ENCODE data around the gene GMDS. TPM values are rescaled to one million over a fixed set of nuclear protein-coding genes. Genes with fewer than 3 reads are reported as not detected.

The GMDS gene
- polyA plus RNA-seq, 1 experiment, result 7.1 TPM

GRCh38 chr6:2259574-2259973, 14.2 kb upstream of the GMDS start:
- TF ChIP-seq CTCF (IDR thresholded peaks at IDR 0.05; ENCODE audit: insufficient read depth, low read depth, low read length), result no peak
- Histone ChIP-seq H3K27me3 (ENCODE audit: control insufficient read depth, insufficient read depth, low read length) (no peaks in the 10 kb centered on the region), H3K4me3 (ENCODE audit: low read depth, low read length) (no peak overlapping the region), H3K36me3 (ENCODE audit: control insufficient read depth, insufficient read depth, low read length) (no peaks in the 10 kb centered on the region)
- POLR2A ChIA-PET, result no interaction called here
- CTCF ChIA-PET, result no interaction called here
- no peak for DNase-seq (ENCODE audit: low read depth)

- POLR2A ChIA-PET, result no interaction called here
- no peak for DNase-seq (ENCODE audit: low read depth)
- TF ChIP-seq CTCF (IDR thresholded peaks at IDR 0.05; ENCODE audit: insufficient read depth, low read depth, low read length), result no peak
- no peaks in the 10 kb centered on the region for H3K36me3 ChIP-seq (ENCODE audit: control insufficient read depth, insufficient read depth, low read length)
- H3K27me3 ChIP-seq (ENCODE audit: control insufficient read depth, insufficient read depth, low read length), result no peaks in the 10 kb centered on the region
- CTCF ChIA-PET, result no interaction called here
- no peak overlapping the region for H3K4me3 ChIP-seq (ENCODE audit: low read depth, low read length)
These were observed 13.6 kb upstream of the GMDS start for GRCh38 chr6:2259002-2259494.

GRCh38 chr6:2258112-2258511, 12.7 kb upstream of the GMDS start:
- Histone ChIP-seq H3K36me3 (ENCODE audit: control insufficient read depth, insufficient read depth, low read length) (no peaks in the 10 kb centered on the region), H3K27me3 (ENCODE audit: control insufficient read depth, insufficient read depth, low read length) (no peaks in the 10 kb centered on the region), H3K4me3 (ENCODE audit: low read depth, low read length) (no peak overlapping the region)
- TF ChIP-seq CTCF (IDR thresholded peaks at IDR 0.05; ENCODE audit: insufficient read depth, low read depth, low read length), result no peak
- no peak for DNase-seq (ENCODE audit: low read depth)
- POLR2A ChIA-PET, result no interaction called here
- CTCF ChIA-PET, result no interaction called here

GRCh38 chr6:2257363-2257762, 12.0 kb upstream of the GMDS start:
- no peaks in the 10 kb centered on the region for H3K27me3 ChIP-seq (ENCODE audit: control insufficient read depth, insufficient read depth, low read length)
- no peak overlapping the region for H3K4me3 ChIP-seq (ENCODE audit: low read depth, low read length)
- POLR2A ChIA-PET, result no interaction called here
- H3K36me3 ChIP-seq (ENCODE audit: control insufficient read depth, insufficient read depth, low read length), result no peaks in the 10 kb centered on the region
- DNase-seq (ENCODE audit: low read depth), result no peak
- no peak for TF ChIP-seq CTCF (IDR thresholded peaks at IDR 0.05; ENCODE audit: insufficient read depth, low read depth, low read length)
- CTCF ChIA-PET, result no interaction called here

- Histone ChIP-seq H3K4me3 (ENCODE audit: low read depth, low read length) (no peak overlapping the region), H3K27me3 (ENCODE audit: control insufficient read depth, insufficient read depth, low read length) (no peaks in the 10 kb centered on the region), H3K36me3 (ENCODE audit: control insufficient read depth, insufficient read depth, low read length) (no peaks in the 10 kb centered on the region)
- no peak for TF ChIP-seq CTCF (IDR thresholded peaks at IDR 0.05; ENCODE audit: insufficient read depth, low read depth, low read length)
- CTCF ChIA-PET, result no interaction called here
- DNase-seq (ENCODE audit: low read depth), result no peak
- POLR2A ChIA-PET, result no interaction called here
These were observed 9.3 kb upstream of the GMDS start for GRCh38 chr6:2254747-2255146.

Measured in BJ (cell line).